Measurements from ENCODE around the gene PPP1R3E.
A peak's percentile ranks its signal among the peaks of the same experiment; 100 is the strongest.
"Not testable (repeated sequence)": the region's sequence is repeated elsewhere in the genome, so short reads cannot be mapped to it uniquely, and the experiment has no call there.

PPP1R3E gene

GRCh38 chr14:23299211-23299957 lies 3.3 kb downstream of the PPP1R3E start:
- DNase-seq (ENCODE audit: extremely low read depth in 1 of 2, low read depth in 1 of 2), result no peak

- DNase-seq (ENCODE audit: extremely low read depth in 1 of 2, low read depth in 1 of 2), result no peak
Measured at GRCh38 chr14:23297611-23298277, 4.9 kb downstream of the PPP1R3E start.

- no peak for DNase-seq (ENCODE audit: extremely low read depth in 1 of 2, low read depth in 1 of 2)
Measured at GRCh38 chr14:23297096-23297495, 5.6 kb downstream of the PPP1R3E start.

- no peak for DNase-seq (ENCODE audit: extremely low read depth in 1 of 2, low read depth in 1 of 2)
Measured at GRCh38 chr14:23296012-23296777, 6.5 kb downstream of the PPP1R3E start.

- DNase-seq (ENCODE audit: extremely low read depth in 1 of 2, low read depth in 1 of 2), result peak in 1 of 2 donors; percentile 29
Measured at GRCh38 chr14:23294734-23295561, 7.7 kb downstream of the PPP1R3E start.

- no peak for DNase-seq (ENCODE audit: extremely low read depth in 1 of 2, low read depth in 1 of 2)
Measured at GRCh38 chr14:23286902-23287479, 15.7 kb downstream of the PPP1R3E start.

GRCh38 chr14:23286020-23286901 lies 16.4 kb downstream of the PPP1R3E start, which contains the start of gene HOMEZ:
HOMEZ (minus strand) TSS chr14:23286132; CDS start chr14:23285952, 180 bp downstream.
- DNase-seq (ENCODE audit: extremely low read depth in 1 of 2, low read depth in 1 of 2), result peak; percentile 90 to 97

GRCh38 chr14:23285530-23286019 lies 17.1 kb downstream of the PPP1R3E start:
- no peak for DNase-seq (ENCODE audit: extremely low read depth in 1 of 2, low read depth in 1 of 2)

- no peak for DNase-seq (ENCODE audit: extremely low read depth in 1 of 2, low read depth in 1 of 2)
Measured at GRCh38 chr14:23284654-23285529, 17.8 kb downstream of the PPP1R3E start.

GRCh38 chr14:23281247-23281646 lies 21.4 kb downstream of the PPP1R3E start:
- no peak for DNase-seq (ENCODE audit: extremely low read depth in 1 of 2, low read depth in 1 of 2)

GRCh38 chr14:23277928-23278327 lies 24.7 kb downstream of the PPP1R3E start:
- DNase-seq (ENCODE audit: extremely low read depth in 1 of 2, low read depth in 1 of 2), result not testable (repeated sequence)

- no peak for DNase-seq (ENCODE audit: extremely low read depth in 1 of 2, low read depth in 1 of 2)
Measured at GRCh38 chr14:23277189-23277588, 25.5 kb downstream of the PPP1R3E start.

- no peak for DNase-seq (ENCODE audit: extremely low read depth in 1 of 2, low read depth in 1 of 2)
Measured at GRCh38 chr14:23275412-23275811, 27.2 kb downstream of the PPP1R3E start.

- no peak for DNase-seq (ENCODE audit: extremely low read depth in 1 of 2, low read depth in 1 of 2)
Measured at GRCh38 chr14:23269193-23269592, 33.5 kb downstream of the PPP1R3E start.

GRCh38 chr14:23260849-23261248 lies 41.8 kb downstream of the PPP1R3E start:
- DNase-seq (ENCODE audit: extremely low read depth in 1 of 2, low read depth in 1 of 2), result not testable (repeated sequence)

- no peak for DNase-seq (ENCODE audit: extremely low read depth in 1 of 2, low read depth in 1 of 2)
Measured at GRCh38 chr14:23259426-23259825, 43.2 kb downstream of the PPP1R3E start.

- no peak for DNase-seq (ENCODE audit: extremely low read depth in 1 of 2, low read depth in 1 of 2)
Measured at GRCh38 chr14:23258256-23258655, 44.4 kb downstream of the PPP1R3E start.
